SU-DHL-6 (cell line): ENCODE data around the gene NPNT.

Experiments
- H2AFZ ChIP-seq: fragments of 200-600 bp; sonication (generic); 2 replicates; pipeline ENCODE4 v1.6.1; 2014; ENCODE audit warnings: low read depth, mild to moderate bottlenecking, moderate library complexity, mixed read lengths, antibody characterized with exemption, low read length; ENCODE audit not compliant: severe bottlenecking
- H3F3A ChIP-seq: fragments of 200-600 bp; shearing (Covaris generic); 2 replicates; pipeline ENCODE4 v1.6.0; 2016; ENCODE audit warnings: antibody characterized with exemption, mild to moderate bottlenecking; ENCODE audit not compliant: insufficient read depth
- H3K27ac ChIP-seq: fragments of 200-600 bp; sonication (generic); 2 replicates; pipeline ENCODE4 v1.5.1; 2016; ENCODE audit warnings: low read depth, mild to moderate bottlenecking, low read length, moderate library complexity, mixed read lengths
- H3K27me3 ChIP-seq: fragments of 200-600 bp; sonication (generic), shearing (Covaris generic); 2 replicates; pipeline ENCODE4 v1.6.0; 2014; ENCODE audit warnings: mild to moderate bottlenecking, low read length
- H3K36me3 ChIP-seq: fragments of 200-600 bp; sonication (generic); 2 replicates; pipeline ENCODE4 v1.6.1; 2014; ENCODE audit warnings: mild to moderate bottlenecking, low read length, mixed read lengths
- H3K4me2 ChIP-seq: fragments of 300-600, 200-600 bp; shearing (Covaris generic), sonication (generic); 2 replicates; pipeline ENCODE4 v1.6.0; 2014; ENCODE audit warnings: low read length, low read depth, mild to moderate bottlenecking; ENCODE audit not compliant: poor library complexity, severe bottlenecking
- H3K4me3 ChIP-seq: fragments of 200-600 bp; sonication (generic); 2 replicates; pipeline ENCODE4 v1.5.1; 2014; ENCODE audit warnings: antibody characterized with exemption, low read length, mild to moderate bottlenecking, mixed read lengths; ENCODE audit not compliant: insufficient read depth, poor library complexity, severe bottlenecking
- H3K79me2 ChIP-seq: fragments of 200-600 bp; sonication (generic); 2 replicates; pipeline ENCODE4 v1.6.1; 2014; ENCODE audit warnings: mild to moderate bottlenecking, low read length, moderate library complexity; ENCODE audit not compliant: insufficient read depth
- H3K9ac ChIP-seq: fragments of 200-600 bp; sonication (generic); 2 replicates; pipeline ENCODE4 v1.7.0; 2014; ENCODE audit warnings: mild to moderate bottlenecking, low read length
- H3K9me2 ChIP-seq: fragments of 200-600 bp; sonication (generic); replicated peaks from 2 replicates; pipeline ENCODE4 v1.6.1; 2014; ENCODE audit warnings: low read length; ENCODE audit not compliant: insufficient read depth
- H3K9me3 ChIP-seq: fragments of 200-600 bp; sonication (generic); 2 replicates; pipeline ENCODE4 v1.6.1; 2014; ENCODE audit warnings: low read length, mixed read lengths; ENCODE audit not compliant: insufficient read depth
- H4K20me1 ChIP-seq: fragments of 200-600 bp; sonication (generic); 2 replicates; pipeline ENCODE4 v1.6.1; 2014; ENCODE audit warnings: low read depth, mild to moderate bottlenecking, antibody characterized with exemption, low read length, moderate library complexity, mixed read lengths
- EZH2phosphoT487 ChIP-seq: fragments of 200-600 bp; sonication (generic), shearing (Covaris generic); conservative IDR thresholded peaks from 2 replicates; pipeline ENCODE4 v1.6.1; 2018; ENCODE audit warnings: mild to moderate bottlenecking, antibody characterized with exemption, low read length, moderate library complexity, mixed read lengths
- TF ChIP-seq, protein P1 (sequence below): fragments of 200-600 bp; sonication (generic); IDR thresholded peaks from one replicate; pipeline ENCODE4 v1.5.1; 2017; ENCODE audit warnings: antibody characterized with exemption, mild to moderate bottlenecking, low read length, moderate library complexity; ENCODE audit not compliant: insufficient read depth, poor library complexity, severe bottlenecking

NPNT gene

DNA sequence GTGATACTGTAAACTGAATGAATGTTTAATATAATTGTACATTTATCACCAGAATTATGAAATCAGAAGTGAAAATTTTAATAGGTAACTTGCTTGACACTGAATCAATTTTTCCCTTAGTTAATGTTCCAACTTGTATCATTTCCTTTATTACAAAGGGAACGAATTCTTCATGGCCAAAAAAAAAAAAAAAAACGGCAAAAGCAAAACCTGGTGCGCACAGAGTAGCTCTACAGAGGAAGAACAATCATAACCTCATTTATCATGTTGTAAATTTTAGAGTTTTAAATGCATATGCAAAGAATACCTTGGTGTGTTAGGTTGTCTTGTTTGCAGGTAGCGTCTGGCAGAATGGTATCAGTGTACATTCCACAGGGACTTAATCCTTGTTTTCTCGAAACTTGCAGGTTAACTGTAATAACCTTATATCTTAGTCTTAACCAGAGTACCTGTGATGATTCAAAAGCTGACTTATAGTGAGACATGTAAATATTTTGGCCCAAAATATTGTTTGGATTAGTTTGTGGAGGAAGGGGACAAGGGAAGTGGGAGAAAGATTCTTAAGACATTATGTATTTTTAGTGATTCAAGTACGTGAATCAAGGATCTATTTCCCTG is 70.0 kb downstream of the NPNT start:
- no peak overlapping the region for H3K4me2 ChIP-seq
- no peak overlapping the region for H3K9ac ChIP-seq
- no peak overlapping the region for H3K4me3 ChIP-seq
- no peak overlapping the region for H2AFZ ChIP-seq
- TF ChIP-seq, protein P1, sequence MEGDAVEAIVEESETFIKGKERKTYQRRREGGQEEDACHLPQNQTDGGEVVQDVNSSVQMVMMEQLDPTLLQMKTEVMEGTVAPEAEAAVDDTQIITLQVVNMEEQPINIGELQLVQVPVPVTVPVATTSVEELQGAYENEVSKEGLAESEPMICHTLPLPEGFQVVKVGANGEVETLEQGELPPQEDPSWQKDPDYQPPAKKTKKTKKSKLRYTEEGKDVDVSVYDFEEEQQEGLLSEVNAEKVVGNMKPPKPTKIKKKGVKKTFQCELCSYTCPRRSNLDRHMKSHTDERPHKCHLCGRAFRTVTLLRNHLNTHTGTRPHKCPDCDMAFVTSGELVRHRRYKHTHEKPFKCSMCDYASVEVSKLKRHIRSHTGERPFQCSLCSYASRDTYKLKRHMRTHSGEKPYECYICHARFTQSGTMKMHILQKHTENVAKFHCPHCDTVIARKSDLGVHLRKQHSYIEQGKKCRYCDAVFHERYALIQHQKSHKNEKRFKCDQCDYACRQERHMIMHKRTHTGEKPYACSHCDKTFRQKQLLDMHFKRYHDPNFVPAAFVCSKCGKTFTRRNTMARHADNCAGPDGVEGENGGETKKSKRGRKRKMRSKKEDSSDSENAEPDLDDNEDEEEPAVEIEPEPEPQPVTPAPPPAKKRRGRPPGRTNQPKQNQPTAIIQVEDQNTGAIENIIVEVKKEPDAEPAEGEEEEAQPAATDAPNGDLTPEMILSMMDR, result no peak
- TF ChIP-seq EZH2phosphoT487, result no peak
- H3K9me3 ChIP-seq, result no peaks in the 10 kb centered on the region
- H3K9me2 ChIP-seq, result no peaks in the 10 kb centered on the region
- no peaks in the 10 kb centered on the region for H3K79me2 ChIP-seq
- H3K27ac ChIP-seq, result no peak overlapping the region
- no peaks in the 10 kb centered on the region for H3K36me3 ChIP-seq
- H3F3A ChIP-seq, result no peaks in the 10 kb centered on the region
- no peaks in the 10 kb centered on the region for H3K27me3 ChIP-seq
- no peaks in the 10 kb centered on the region for H4K20me1 ChIP-seq

DNA sequence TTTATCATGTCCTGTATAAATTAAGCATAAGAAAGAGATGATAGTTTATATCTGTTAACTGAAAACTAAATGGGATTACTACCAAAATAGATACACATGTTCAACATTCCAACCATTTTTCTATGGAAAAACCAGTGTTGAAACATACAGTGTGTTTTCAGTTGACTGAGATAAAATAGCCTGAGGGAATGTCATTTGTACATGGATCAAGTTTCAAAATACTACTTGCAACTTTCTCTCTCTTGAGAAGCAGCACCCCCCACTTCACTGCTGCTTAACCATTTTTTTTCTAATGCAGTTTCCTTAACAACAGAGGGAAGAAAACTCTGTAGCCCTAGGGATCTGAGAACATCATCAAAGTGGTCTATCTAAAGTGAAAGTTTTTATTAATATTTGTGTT is 70.8 kb downstream of the NPNT start:
- Histone ChIP-seq H4K20me1 (no peaks in the 10 kb centered on the region), H3K79me2 (no peaks in the 10 kb centered on the region), H3K4me2 (no peak overlapping the region), H2AFZ (no peak overlapping the region), H3K9ac (no peak overlapping the region), H3K9me3 (no peaks in the 10 kb centered on the region), H3K27me3 (no peaks in the 10 kb centered on the region), H3K27ac (no peak overlapping the region), H3K36me3 (no peaks in the 10 kb centered on the region), H3K9me2 (no peaks in the 10 kb centered on the region), H3K4me3 (no peak overlapping the region), H3F3A (no peaks in the 10 kb centered on the region)
- no peak for TF ChIP-seq EZH2phosphoT487
- TF ChIP-seq, protein P1, result no peak

DNA sequence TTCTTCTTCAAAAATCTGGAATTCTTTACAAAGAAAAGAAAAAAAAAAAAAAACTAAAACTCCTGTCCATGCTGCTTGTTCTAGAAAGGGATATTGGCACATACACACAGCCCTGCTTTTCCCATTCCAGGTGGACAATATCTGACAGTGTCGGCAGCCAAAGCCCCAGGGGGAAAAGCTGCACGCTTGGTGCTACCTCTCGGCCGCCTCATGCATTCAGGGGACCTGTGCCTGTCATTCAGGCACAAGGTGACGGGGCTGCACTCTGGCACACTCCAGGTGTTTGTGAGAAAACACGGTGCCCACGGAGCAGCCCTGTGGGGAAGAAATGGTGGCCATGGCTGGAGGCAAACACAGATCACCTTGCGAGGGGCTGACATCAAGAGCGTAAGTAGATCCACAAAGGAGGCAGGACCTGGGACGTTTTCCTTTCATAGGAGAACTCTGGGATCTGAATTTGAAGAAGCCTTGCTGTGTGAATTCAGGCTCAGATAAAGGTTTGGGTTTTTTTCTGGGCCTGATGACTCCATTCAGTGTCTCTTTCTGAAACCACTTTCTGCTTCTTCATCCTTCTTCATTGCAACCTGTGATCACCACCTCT is 71.9 kb downstream of the NPNT start:
- no peaks in the 10 kb centered on the region for H3K79me2 ChIP-seq
- no peaks in the 10 kb centered on the region for H3K27me3 ChIP-seq
- no peaks in the 10 kb centered on the region for H3K36me3 ChIP-seq

More for the DNA sequence above, 71.9 kb downstream of the NPNT start:
- Histone ChIP-seq H3F3A (no peaks in the 10 kb centered on the region), H4K20me1 (no peaks in the 10 kb centered on the region), H3K4me3 (no peak overlapping the region), H3K9me3 (no peaks in the 10 kb centered on the region), H3K9me2 (no peaks in the 10 kb centered on the region), H2AFZ (no peak overlapping the region), H3K27ac (no peak overlapping the region), H3K4me2 (no peak overlapping the region), H3K9ac (no peak overlapping the region)
- no peak for TF ChIP-seq EZH2phosphoT487
- TF ChIP-seq, protein P1, result no peak
